GM21381 (cell line): ENCODE measurements around the gene SLC30A9.

Experiments used
- ATAC-seq: cut with Tn5 transposase; IDR thresholded peaks from one replicate; pipeline ENCODE4 v1.9.1; 2021; ENCODE audit warnings: mild to moderate bottlenecking, moderate library complexity; ENCODE audit not compliant: unreplicated experiment

Gene SLC30A9

DNA sequence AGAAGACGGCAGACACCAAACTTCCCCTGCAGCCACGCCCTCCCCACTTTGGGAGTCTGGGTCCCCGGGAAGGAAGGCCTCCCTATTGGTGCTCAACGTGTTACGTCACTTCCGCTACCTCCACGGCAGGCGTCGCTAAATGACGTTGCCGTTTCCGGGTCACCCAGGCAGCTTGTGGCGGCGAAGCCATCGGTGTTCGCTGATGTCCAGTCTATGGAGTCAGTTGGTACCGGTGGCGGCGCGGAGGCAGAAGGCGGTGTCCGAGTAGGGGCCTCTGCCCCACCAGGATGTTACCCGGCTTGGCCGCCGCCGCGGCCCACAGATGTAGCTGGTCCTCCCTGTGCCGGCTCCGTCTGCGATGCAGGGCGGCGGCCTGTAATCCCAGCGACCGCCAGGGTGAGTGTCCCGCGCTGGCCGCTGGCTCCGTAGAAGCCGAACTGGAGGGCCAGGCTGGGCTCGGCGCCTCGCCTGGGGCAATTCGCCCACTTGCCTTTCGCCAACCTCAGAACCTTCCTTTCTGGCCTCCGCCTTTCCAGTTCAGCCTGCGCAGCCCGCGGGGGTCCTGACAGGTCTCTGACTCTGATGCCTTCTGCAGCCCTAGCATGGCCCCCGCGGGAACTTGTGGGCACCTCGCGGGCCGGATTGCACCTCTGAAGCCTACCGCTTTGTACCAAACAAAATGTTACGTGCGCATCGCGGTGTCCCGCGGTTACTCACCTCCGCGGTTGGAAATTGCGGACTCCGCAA is at the start of gene SLC30A9:
Gene SLC30A9 (plus strand): TSS at position 166 of the 747 bp plus-strand sequence. CDS start 122 bp downstream, at position 288.
- peak; percentile 98 for ATAC-seq

DNA sequence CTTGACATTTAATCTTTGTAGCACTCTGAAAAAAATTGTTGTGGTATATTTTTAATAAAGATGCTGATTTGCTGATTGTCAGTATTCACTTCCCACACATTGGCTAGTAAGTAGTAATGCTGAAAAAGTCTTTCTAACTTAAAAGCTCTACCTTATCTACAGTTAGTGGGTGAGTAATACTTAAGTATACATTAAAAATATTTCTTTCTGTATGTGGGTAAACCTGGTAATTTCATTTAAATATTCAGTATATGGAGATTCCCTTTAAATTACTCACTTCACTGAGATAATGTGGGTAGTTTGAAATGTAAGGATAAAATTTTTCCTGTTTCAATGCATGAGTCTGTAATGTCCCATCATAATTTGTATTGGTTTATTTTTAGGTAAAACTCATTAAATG is 49.5 kb upstream of the SLC30A9 start:
- ATAC-seq, result no peak

DNA sequence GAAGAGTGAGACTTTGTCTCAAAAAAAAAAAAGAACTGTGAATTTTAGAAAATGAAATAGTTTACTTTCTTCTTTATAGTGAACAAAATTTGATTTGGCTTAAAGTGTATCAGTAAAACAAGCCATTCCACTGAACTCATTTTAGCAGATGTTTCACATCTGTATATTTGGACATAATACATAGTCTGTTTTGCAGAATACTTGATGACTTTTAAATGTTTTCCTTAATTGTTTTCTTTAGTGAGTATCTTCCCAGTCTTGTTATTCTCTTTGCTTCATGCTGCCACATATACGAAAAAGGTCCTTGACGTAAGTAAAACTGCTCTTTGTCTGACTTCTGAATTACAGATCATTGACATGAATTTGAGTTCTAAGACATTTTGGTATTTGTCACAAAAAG is 46.8 kb upstream of the SLC30A9 start:
- ATAC-seq, result no peak

DNA sequence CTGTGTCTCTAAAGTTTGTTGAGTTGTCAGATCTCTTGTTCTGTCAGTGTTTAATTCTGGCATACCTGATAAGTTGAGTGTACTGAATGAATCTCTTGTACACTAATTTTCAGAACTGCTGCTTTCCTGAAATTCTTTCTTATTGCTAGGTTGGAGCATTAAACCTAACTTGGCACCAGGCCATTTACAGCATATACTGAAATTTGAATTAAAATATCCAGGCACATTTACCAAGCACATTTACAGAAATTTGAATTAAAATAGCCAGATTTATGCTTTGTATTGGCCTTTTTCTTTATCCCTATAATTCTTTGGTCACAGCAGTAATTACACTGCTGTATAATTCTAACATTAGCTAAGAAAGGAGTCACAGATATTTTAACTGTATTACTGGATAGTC is 46.2 kb upstream of the SLC30A9 start:
- no peak for ATAC-seq

DNA sequence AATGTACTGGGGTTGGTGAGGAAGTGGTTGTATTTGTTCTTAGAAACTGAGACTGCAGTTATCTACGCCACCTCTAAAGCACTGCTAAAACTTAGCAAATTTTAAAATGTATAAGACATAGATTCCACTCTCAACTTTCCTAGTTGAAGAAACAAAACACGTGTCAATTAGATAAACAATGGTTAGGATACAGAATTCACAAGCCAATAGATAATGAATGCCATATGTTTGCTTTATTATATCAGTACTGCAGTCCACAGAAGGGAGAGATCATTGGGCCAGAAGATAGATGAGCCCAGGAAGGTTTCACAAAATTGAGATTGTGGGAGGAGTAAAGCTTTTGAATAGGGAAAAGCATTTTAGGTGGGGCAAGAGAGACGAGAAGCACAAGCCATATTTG is 40.8 kb upstream of the SLC30A9 start:
- ATAC-seq, result no peak

DNA sequence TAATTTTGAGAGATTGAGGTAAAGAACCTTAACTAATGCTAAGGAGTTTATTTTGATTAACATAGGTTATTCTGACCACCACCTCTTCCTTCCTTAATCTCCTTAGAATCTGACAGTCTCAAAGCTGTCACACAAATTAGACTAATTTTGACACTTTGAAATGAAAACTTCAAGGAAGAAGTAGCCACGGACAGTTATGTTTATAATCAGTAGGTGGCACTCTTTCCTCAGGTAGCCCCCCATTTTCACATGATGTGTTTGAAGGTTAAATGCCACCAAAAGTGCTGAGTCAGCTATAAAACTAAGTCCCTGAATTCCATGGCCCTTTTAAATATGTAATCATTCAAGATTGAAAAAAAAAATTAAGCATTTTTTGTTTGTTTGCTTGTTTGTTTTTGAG is 32.7 kb upstream of the SLC30A9 start:
- no peak for ATAC-seq

DNA sequence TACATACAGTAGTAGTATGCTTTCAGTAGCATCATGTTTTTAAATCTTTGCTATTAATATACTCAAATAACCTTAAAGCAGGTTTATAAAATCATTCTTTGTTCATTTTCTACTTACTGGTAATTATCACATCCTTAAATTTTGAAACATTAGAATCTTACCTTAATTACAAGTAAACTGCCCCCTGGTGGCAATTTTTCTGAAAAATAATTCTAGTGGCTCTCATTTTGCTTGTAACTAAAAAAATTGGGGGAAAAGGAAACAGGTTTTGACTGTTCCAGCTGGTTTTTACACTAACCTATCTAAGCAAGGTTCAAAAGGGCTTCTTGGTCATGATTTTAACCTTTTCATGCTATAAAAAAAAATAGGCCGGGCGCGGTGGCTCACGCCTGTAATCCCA is 27.2 kb upstream of the SLC30A9 start:
- ATAC-seq, result no peak

DNA sequence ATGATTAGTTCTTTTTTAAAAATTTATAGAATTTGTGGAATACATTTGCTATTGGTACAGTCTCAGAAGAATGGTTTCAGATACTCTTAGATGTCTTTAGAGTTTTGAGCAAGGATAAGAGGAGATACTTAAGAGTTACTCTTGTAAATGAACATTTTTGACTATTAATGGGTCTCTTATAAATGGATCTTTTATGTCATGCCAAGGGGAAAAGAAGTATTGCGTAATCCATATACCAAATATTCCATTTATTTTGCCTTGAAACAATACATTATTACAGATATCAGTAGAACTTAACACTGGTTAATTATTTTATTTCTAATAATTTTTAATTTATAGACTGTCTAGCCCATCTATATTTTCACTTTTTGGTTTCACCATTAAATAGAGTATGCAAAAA is 25.9 kb upstream of the SLC30A9 start:
- no peak for ATAC-seq

DNA sequence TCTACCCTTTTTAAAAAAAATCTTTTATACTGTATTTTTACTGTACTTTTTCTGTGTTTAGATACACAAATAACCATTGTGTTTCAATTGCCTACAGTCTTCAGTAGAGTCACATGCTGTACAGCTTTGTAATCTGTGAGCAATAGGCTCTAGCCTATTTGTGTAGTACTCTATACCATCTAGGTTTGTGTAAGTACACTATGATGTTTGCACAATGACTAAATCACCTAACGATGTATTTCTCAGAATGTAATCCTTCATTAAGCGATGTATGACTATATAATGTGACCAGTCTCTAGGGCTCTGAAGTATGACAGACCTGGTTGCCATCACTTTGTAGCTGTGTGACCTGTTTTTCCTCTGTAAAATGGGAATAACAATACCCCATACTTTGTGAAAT is 22.9 kb upstream of the SLC30A9 start:
- ATAC-seq, result no peak

DNA sequence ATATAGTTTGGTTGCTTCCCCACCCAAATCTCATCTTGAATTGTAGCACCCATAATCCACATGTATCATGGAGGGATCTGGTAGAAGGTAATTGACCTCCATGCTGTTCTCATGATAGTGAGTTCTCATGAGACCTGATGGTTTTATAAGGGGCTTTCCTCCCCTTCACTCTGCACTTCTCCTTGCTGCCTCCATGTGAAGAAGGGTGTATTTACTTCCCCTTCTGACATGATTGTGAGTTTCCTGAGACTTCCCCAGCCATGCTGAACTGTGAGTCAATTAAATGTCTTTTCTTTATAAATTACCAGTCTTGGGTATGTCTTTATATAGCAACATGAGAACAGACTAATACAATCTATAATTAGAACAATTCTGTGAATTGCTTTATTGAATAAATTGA is 20.7 kb upstream of the SLC30A9 start:
- no peak for ATAC-seq

DNA sequence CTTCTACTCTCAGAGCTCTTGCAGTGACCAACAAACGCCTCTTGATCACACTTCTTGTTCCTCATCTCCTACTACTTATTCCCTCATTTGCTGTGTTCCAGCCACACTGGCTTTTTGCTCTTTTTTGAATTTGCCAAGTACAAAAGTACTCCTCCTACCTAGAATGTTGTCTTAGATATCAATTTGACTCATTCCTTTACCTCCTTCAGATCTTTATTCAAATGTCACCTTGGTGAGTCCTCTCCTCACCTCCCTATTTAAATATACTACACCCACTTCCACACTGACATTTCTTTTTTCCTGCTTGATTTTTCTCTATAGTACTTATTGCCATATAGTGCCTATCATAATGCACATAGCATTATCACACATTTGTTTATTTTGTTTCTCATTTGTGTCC is 15.0 kb upstream of the SLC30A9 start:
- no peak for ATAC-seq

DNA sequence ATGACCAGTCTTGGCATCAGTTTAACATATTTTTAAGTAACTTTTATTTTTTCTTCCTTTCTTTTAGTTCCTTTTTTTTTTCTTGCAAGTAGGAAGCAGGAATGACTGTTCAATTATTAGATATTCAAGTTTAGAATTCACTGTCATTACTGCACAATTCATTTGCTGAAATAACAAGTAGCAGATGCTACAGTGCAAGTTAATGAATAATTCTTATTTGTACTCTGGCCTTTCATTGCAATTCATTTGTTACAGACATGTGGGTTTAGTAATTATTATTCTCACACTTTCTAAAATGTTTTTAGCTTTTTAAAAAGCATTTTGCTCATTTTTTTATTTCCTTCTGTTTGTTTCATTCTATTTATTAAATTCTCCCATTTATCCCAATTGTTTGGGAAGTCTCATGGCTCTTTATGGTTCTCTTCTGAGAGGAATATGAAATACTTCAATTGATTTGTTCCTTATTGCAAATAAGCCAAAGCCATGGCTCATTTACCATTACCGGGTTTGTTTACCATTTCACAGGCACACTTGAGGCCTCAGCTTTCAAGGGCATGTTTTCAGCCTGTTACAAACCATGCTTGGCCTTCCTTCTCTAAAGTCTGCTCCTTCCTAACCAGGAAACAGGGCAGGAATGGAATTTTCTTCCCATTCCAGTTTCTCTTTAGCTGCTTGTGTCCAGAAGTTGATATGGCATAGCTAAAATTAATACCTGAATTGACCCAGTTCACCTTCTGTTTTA is 13.4 kb upstream of the SLC30A9 start:
- ATAC-seq, result no peak

DNA sequence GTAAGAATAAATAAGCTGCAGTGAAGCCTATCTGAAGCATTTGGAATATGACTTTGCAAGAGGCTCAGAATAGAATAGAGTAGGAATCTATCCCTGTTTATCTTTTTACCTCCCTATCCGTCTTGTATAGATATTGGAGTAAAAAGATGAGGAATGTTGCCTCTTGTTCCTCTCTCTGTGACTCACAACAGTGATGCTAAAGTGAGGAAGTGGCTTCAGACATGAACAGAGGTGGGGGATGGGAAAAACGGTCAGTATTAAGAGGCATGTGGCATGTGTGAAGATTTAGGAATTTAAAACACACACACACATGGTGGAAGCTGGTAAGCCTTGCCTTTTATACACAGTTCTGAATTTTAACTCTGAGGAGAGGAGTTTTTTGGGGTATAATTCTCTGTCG is 12.6 kb upstream of the SLC30A9 start:
- no peak for ATAC-seq

DNA sequence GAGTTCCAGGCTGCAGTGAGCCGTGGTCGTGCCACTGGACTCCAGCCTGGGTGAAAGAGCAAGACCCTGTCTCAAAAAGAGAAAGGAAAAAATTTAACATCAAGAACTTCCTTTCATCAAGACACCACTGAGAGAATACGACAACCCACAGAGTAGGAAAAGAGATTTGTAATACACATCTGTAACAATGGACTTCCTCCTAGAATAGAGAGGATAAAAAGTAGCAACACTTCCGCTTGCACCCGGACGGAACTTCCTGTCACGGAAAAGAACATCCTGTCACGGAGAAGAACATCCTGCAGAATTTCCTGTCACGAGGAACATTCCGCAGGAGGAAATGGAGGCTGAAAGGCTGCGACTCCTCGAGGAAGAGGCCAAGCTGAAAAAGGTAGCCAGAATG is 8.9 kb upstream of the SLC30A9 start, which contains the start of gene DCAF4L1:
Gene DCAF4L1 (plus strand): TSS at position 301 of the 400 bp plus-strand sequence. CDS start 37 bp downstream, at position 338.
- no peak for ATAC-seq

DNA sequence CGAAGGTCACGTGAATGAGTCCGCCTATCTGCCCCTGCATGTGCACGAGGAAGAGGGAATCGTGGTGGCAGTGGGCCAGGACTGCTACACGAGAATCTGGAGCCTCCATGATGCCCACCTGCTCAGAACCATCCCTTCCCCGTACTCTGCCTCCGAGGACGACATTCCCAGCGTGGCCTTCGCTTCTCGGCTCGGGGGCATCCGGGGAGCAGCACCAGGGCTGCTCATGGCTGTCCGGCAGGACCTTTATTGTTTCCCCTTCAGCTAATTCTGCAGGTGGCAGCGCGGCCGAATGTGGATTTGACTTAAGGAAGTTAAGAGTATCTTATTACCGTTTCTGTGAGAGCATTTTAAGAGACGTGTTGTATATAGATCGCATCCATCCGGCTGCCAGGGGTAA is 7.6 kb upstream of the SLC30A9 start:
- no peak for ATAC-seq

DNA sequence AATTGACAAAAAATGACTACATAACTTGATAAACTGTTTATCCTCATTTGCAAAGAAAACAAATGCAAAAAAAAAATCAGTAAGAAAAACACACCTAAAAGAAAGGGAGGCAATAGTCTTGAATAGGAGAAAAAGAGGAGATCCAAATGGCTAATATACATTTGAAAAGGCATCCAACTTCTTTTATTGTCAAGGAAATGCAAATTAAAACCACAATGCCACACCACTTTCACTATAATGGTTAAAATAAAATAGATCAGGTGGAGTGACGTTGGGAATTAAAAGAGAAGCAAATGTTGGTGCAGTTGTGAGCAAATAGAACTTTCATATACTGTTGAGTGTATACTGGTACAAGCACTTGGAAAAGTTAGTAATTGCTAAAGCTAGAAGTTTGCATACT is 5.2 kb upstream of the SLC30A9 start:
- ATAC-seq, result no peak

DNA sequence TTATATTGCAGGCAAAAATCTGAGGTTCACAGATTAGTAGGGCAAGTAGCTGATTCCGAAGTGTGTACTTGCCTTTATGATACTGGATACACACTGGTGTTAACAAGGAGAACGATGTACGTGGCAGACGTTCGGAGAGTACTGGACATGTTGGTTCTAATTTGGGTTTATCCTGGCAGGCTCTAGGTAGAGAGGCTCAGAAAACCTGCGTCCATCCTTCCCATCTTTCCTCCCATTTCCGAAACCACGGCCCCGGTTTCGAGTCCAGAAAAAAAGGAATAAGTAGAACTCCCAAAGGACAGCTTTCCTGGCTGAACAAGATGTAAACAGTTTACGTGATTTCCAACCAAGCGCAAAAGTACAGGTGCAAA is 351 bp upstream of the SLC30A9 start:
- ATAC-seq, result peak; percentile 18

DNA sequence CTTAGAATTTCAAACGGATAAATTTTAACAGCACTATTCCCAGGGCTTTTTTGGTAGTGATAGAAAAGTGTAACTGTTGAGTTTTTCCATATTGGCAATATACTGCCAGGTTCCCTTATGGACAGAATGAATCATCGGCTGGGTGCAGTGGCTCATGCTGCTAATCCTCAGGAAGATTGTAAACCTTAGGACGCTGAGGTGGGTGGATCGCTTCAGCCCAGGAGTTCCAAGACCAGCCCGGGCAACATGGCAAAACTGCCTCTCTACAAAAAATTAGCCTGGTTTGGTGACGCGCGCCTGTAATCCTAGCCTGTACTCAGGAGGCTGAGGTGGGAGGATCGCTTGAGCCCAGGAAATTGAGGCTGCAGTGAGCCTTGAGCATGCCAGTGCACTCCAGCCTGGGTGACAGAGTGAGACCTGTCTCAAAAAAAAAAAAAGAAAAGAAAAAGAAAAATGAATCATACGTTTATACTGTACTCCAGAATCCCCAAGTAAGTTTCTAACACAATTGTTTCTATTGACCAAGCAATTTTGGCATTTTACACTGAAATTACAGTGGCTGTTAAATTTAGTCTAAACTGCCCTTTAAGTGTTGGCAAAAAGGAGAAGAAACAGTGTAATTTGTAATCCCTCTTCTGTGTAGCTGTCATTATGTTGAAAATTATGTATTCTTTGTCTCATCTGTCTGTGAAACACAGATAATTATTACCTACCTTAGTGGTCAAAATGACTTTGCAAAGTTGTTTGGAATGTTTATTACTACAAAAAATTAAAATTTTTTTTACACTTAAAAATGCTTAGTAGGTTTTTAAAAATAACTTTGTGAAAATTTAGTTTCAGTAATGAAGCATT is 1.8 kb downstream of the SLC30A9 start:
- no peak for ATAC-seq

DNA sequence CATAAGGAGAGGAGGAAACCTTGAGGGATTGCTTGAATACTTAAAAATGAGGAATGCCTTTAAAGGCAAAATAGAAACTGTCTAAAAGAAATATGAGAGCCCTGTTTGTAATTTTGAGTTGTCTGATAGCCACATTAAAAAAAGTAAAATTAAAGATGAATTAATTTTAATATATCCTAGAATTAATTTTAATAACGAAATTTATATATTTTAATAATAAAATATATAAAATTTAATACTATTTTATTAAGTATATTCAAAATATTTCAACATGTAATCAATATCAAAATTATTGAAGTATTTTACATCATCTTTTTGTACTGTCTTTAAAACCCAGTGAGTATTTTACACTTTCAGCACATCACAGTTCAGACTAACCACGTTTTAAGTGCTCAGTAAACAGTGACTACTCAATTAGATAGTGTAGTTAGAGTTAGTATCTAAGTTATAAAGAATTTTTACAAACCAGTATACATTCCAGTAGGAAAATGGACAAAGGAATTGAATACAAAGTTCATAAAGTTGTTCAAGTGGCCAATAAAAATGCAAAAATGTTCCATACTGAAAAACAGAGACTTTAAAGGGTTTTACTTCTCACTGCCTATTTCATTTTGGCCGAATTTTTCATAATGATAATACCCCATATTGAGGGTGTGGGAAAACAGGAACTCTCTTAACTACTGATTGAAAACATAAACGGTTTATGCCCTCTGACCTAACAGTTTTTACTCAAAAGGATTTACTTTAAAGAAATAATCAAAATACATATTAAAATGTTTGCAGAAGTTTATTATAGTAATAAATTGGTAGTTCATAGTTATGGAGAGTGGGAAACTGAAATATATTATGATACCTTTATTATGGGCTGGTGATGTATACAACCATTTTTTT is 2.9 kb downstream of the SLC30A9 start:
- ATAC-seq, result no peak

DNA sequence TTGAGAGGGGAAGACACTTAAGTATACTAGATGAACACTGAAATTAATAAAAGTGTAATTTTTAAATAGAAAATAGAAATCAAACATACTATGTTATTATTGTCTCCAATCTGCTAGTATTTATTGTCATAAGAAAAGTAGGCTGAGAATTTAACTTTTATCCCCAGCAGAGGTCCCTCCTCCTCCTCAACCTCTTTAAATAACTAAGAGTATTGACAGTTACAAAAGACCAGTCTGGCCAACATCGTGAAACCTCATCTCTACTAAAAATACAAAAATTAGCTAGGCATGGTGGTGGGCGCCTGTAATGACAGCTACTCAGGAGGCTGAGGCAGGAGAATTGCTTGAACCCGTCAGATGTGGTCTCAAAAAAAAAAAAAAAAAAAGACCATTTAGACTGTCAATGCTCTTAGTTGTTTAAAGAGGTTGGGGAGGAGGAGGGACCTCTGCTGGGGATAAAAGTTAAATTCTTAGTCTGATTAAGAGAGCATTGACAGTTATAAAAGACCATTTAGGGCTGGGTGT is 4.2 kb downstream of the SLC30A9 start:
- no peak for ATAC-seq
